HG03108 (cell line): Measurements from ENCODE around the gene DOK6.

ENCODE experiments used
- ATAC-seq: cut with Tn5 transposase; IDR thresholded peaks from one replicate; pipeline ENCODE4 v1.9.1; 2021; ENCODE audit warnings: moderate library complexity; ENCODE audit not compliant: unreplicated experiment

DOK6 gene

DNA sequence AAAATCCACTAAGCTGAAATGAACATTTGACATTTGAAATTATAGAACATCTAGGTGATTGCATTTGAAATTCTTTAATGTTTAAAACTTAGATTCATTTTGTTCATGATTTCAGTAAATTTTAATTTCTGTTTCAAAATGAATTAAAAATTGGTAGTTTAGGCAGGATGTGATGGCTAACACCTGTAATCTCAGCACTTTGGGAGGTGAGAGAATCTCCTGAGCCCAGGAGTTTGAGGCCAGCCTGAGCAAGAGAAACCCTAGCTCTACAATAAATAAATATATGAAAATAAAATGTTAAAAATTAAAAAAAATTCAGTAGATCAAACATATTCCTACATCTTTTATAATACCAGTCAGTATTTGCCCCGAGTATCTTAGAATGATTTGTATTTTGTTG, 330.0 kb downstream of the DOK6 start:
- ATAC-seq, result no peak

DNA sequence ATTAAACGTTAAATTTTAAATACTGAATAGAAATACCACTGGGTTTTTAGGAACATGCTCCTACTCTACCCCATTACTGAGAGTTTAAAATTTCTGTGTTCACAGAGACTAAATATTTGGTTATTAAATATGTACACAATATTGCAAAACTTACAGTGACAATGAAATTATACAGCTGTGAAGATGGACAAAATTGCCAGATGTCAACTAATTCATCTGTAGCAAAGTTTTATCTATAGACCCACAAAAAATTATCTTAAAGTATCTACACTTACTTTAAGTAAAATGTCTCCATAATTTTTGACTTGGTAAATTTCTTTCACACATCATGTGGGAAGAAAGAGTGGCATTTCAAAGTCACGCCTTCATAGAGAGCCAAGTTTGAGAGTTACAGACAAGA, 333.8 kb downstream of the DOK6 start:
- ATAC-seq, result no peak

GRCh38 chr18:69736730-69737129, 336.0 kb downstream of the DOK6 start:
- ATAC-seq, result no peak

GRCh38 chr18:69737851-69738250, 337.2 kb downstream of the DOK6 start:
- ATAC-seq, result no peak

GRCh38 chr18:69747388-69747787, 346.7 kb downstream of the DOK6 start:
- ATAC-seq, result no peak

GRCh38 chr18:69752737-69753380, 352.2 kb downstream of the DOK6 start:
- ATAC-seq, result no peak

DNA sequence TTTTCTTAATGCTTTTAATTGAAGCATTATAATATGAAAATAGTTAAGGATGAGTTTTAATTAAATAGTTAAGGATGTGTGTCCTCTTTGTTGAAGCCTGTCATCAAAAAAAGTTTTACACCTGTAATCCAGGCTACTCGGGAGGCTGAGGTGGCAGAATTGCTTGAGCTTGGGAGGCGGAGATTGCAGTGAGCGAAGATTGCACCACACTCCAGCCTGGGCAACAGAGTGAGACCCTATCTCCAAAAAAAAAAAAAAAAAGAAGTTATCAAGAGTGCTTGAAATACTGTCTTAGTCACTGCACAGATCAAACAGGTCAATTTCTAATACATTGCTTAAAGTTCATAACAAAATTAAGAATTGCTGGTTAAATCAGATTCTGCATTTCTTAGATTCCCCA, 353.4 kb downstream of the DOK6 start:
- ATAC-seq, result no peak

DNA sequence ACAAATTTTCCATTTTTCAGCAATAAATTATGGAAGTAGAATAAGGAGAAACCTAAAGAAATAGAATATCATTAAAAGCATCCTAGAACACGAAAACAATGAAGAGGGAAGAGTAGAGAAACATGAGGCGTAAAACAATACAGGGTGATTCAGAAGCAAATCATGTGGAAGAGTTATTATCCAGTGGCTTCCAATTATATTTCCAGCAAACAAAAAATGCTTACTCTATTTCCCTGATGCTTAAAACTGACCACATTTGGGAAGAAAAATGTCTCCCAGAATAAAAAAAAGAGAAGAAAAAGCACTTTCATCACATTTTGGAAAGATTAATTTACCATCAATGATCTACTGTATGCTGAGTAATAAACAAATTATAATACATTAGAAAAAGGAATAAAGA, 354.4 kb downstream of the DOK6 start:
- ATAC-seq, result no peak

- no peak for ATAC-seq
Measured at GRCh38 chr18:69755856-69756496, 355.3 kb downstream of the DOK6 start.

GRCh38 chr18:69757733-69758132, 357.0 kb downstream of the DOK6 start:
- no peak for ATAC-seq

DNA sequence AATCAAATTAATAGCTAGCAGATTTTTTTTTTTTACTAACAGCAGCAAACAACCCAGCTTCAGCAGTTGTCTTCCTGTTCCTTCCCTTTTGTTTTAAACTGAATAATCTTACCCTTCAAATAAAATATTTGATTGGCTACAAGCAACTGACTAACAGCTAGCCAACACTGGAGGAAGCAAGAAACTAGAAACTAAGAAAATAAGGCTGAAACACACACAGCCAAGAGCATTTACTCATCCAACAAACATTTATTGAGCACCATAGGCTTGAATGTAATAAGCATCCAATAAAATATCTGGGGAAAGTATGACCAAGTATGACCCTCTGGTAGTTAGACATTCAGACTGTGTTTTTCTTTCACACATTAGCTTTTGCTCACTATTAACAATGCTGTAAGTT, 357.8 kb downstream of the DOK6 start:
- ATAC-seq, result no peak

GRCh38 chr18:69759046-69759445, 358.4 kb downstream of the DOK6 start:
- no peak for ATAC-seq

DNA sequence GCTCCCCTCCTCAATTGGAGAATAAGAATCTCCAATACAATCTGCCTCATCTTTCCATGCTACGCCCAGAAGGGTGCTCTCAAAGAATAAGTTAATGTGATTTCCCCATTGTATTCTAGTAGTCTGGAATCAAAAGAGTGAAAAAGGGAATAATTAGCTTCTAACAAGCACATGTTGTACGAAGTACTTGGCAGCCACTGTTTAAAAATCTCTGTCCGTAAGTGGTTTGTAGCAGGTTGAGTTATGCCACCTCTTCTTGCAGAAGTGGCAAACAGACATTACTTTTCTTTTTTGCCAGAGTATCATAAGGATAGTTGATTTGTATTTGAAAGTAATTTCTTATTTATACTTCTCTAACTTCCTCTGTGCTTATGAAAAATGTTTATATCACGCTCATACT, 362.3 kb downstream of the DOK6 start:
- ATAC-seq, result no peak

- no peak for ATAC-seq
Measured at GRCh38 chr18:69763821-69764220, 363.1 kb downstream of the DOK6 start.

- no peak for ATAC-seq
Measured at GRCh38 chr18:69770238-69770637, 369.6 kb downstream of the DOK6 start.

DNA sequence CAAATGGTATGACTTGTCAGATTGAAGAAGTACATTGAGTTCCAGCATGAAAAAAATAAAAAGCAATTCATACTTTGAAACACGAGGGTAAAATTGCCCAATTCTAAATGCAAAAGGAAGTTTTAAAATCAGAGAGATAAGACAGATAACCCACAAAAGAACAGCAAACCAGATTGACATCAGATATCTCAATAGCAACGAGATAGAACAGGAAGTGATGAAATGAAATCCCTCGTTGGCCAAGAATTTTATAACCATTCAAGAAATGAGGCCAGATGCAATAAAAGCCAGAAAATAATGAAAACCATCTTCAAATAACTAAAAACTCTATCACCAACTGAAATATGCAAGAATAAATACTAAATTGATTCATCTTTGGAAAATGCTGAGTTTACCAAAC, 374.1 kb downstream of the DOK6 start:
- no peak for ATAC-seq

DNA sequence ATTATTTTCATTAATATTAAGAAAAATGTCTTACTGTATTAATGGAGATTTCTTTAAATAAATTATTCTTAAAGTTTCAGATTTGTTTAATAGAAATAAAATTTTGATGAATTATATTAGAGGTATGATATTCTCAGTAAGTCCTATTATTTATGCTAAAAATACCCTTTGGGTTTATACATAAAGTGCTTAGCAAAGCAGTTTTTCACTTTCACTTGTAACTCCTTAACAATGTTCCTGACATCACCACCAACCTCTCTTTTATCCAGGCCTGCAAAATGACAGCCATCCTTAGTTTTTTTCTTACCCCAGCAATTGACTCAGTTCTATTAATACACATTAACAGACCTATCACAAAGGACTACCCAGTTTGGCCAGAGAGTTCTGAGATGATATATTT, 376.6 kb downstream of the DOK6 start:
- no peak for ATAC-seq

GRCh38 chr18:69778680-69779079, 378.0 kb downstream of the DOK6 start:
- no peak for ATAC-seq

DNA sequence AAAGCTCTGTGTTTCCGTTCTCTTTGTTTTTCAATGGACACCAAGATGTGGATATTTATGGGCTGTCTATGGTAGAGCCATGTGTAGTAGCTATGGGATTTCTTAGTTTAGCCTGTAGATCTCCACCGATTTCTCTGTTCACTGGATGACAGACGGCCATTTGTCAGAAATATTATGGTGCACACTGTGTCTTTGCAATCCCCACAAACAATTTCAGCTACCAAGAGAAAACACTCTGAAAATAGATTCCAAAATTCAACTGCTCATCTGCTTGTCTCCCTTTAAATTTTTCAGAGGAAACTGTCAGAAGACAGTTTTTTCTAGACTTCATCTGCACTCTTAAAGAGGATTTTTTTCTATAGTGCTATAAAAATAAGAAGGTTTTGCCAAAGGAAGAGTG, 380.2 kb downstream of the DOK6 start:
- no peak for ATAC-seq

GRCh38 chr18:69784815-69785214, 384.1 kb downstream of the DOK6 start:
- ATAC-seq, result no peak

DNA sequence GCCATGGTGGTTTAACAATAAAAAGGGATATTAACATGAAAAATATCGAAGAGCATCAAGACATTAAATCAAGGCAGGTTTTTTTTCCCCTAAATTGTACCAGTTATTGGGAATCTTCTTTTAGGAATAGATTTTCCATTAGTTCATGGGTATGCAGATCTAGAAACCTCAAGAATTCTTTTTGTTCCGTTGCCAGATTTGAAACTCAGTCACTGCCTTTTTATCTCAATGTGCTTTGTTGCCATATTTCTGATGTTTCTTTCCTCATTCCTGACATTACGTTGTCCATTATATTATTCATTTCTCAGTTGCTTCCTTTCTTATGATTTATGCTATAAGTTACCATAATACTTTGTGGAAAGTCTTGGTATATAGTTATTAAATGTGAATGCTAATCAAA, 384.8 kb downstream of the DOK6 start:
- ATAC-seq, result no peak

- no peak for ATAC-seq
Measured at GRCh38 chr18:69786427-69786826, 385.7 kb downstream of the DOK6 start.
